Adrenal gland (tissue), 12 donors: ENCODE results near the gene GAMT. TPM values are rescaled to one million over a fixed set of nuclear protein-coding genes. Genes with fewer than 3 reads are reported as not detected.

Experiments used
- DNase-seq, 7 donors: peaks; one replicate each; pipeline ENCODE4 v3.0.0-alpha.2; 2019 to 2020
- H3K27ac ChIP-seq, 5 donors: fragments of 200-600 bp; sonication (generic) in 4 of 5; 1 replicate in 3 of 5; 2 replicates in 2 of 5; pipeline versions ENCODE4 v1.5.1 to v1.8.0; 2016 to 2020; ENCODE audit warnings: mild to moderate bottlenecking in 1 of 5
- H3K27me3 ChIP-seq: fragments of 200-600 bp; 2 replicates; pipeline ENCODE4 v1.8.0; 2021
- H3K36me3 ChIP-seq, 2 donors: fragments of 200-600 bp; replicated peaks in 1 of 2; 1 replicate in 1 of 2; 2 replicates in 1 of 2; pipeline versions ENCODE4 v1.5.1 to v1.8.0; 2018 to 2022
- H3K4me1 ChIP-seq, 2 donors: fragments of 200-600 bp; replicated peaks in 1 of 2; 1 replicate in 1 of 2; 2 replicates in 1 of 2; pipeline versions ENCODE4 v1.5.1 to v1.8.0; 2018 to 2021
- H3K4me3 ChIP-seq, 4 donors: fragments of 200-600 bp; sonication (generic) in 3 of 4; one replicate each; pipeline ENCODE4 v1.5.1; 2016 to 2018
- H3K9me3 ChIP-seq, 3 donors: fragments of 200-600 bp; sonication (generic) in 1 of 3; replicated peaks in 1 of 3; 1 replicate in 2 of 3; 2 replicates in 1 of 3; pipeline versions ENCODE4 v1.5.1 to v1.8.0; 2016 to 2021
- POLR2A ChIP-seq, 2 donors: fragments of 450-650 bp; IDR thresholded peaks; one replicate each; pipeline ENCODE4 v1.6.1; 2017; ENCODE audit warnings: antibody characterized with exemption in 2 of 2, mild to moderate bottlenecking in 2 of 2, moderate library complexity in 1 of 2
- whole genome bisulfite sequencing, 4 donors: extraction: QIAGEN DNeasy Blood & Tissue Kit in 2 of 4; methylation state at CpG; one replicate each; pipeline versions ENCODE4 v1.1.5 to v1.1.7; 2013 to 2017; 5-methylcytosine and 5-hydroxymethylcytosine counted together
- intact Hi-C, 2 donors: fragments of 100-400 bp; cut with DNase I; formaldehyde crosslinking; loops; one replicate each; pipeline versions ENCODE4 v1.14.1 to v1.15.0; 2022 to 2023
- polyA plus RNA-seq, 3 donors: library from polyadenylated mRNA; stranded (reverse); fragments of 200-250 nt in 2 of 3; fragments of 350-450 nt in 1 of 3; fragmentation: Illumina TruSeq in 1 of 3; extraction: RNeasy Lipid Tissue Mini Kit (QIAGEN cat#74804) in 1 of 3; gene quantifications; one replicate each; pipeline ENCODE4 v1.2.3, GENCODE V29; 2013 to 2014
- total RNA-seq, 9 donors: library from RNA; depleted of rRNA in 4 of 9; stranded (reverse); fragments of >200 nt in 4 of 9; fragments of 120-200 nt in 1 of 9; fragmentation: NEBNext Ultra II Directional in 1 of 9; extraction: Animal tissue kit (Norgen Biotek cat#: 25700) in 1 of 9; gene quantifications; one replicate each; pipeline versions ENCODE4 v1.1.0 to v1.2.4, GENCODE V29; 2013 to 2023
- TF ChIP-seq, protein P1 (sequence below), 6 experiments: fragments of 450-650 bp in 4 of 6; fragments of 200-600 bp in 2 of 6; sonication (generic) in 1 of 6; IDR thresholded peaks; 1 replicate in 5 of 6; 2 replicates in 1 of 6; pipeline versions ENCODE4 v1.5.1 to v1.8.0; 2016 to 2021; ENCODE audit warnings: antibody characterized with exemption in 6 of 6, mild to moderate bottlenecking in 2 of 6, moderate library complexity in 1 of 6
- donor health status: healthy with polysubstance abuse.
- donor health status: Bipolar disorder and iron deficiency.
- donor health status: DM: yes; HTN: yes; CAD: no.
- donor health status: DM: no; HTN: no; CAD: no.
- donor health status: DM: no; HTN: no; CAD: no.
- donor health status: DM: yes; HTN: yes; CAD: no.

GAMT gene
- total and polyA plus RNA-seq, 12 donors = 7.4 to 96.9 (median 36.3) TPM

DNA sequence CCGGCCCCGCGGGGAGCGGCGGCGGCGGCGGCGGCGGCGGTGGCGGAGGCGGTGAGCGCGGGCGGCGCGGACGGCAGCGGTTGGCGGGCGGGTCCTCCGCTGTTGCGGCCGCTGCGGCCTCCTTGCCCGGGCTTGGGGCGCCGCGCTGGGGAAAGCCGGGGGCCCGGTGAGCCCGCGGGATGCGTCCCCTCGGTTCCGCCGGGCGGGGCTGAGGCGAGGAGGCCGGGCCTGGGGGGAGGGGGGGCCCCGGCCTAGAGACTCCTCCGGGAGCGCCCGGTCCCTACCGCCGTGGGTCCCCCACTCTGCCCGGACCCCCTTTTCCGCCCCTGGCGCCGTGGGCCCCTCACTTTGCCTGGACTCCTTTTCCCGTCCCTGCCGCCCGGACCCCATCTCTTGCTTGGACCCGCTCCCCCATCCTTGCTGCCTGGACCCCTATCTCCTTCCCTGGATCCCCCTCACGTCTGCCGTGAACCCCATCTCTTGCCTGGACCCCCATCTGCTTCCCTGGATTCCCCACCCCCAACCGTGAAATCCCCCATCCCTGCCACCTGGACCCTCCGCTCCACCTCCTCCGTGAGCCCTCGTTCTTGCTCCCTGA lies 46.3 kb downstream of the GAMT start:
- Histone ChIP-seq H3K9me3 (no peaks in the 10 kb centered on the region), H3K27me3 (no peaks in the 10 kb centered on the region), H3K4me1 (peaks cover 14 to 22% of the 10 kb centered on the region in 2 donors), H3K36me3 (peaks cover 0 to 26% of the 10 kb centered on the region in 2 donors), H3K4me3 (peak overlapping the region in 2 of 4 donors; percentile 46 to 91), H3K27ac (peak overlapping the region in 4 of 5 donors; percentile 9 to 94 (median 71))
- no peak for DNase-seq
- intact Hi-C loops = no loop called here
- TF ChIP-seq POLR2A (IDR thresholded peaks at IDR 0.05) = peak in 1 of 2 donors; percentile 54
- TF ChIP-seq, protein P1, sequence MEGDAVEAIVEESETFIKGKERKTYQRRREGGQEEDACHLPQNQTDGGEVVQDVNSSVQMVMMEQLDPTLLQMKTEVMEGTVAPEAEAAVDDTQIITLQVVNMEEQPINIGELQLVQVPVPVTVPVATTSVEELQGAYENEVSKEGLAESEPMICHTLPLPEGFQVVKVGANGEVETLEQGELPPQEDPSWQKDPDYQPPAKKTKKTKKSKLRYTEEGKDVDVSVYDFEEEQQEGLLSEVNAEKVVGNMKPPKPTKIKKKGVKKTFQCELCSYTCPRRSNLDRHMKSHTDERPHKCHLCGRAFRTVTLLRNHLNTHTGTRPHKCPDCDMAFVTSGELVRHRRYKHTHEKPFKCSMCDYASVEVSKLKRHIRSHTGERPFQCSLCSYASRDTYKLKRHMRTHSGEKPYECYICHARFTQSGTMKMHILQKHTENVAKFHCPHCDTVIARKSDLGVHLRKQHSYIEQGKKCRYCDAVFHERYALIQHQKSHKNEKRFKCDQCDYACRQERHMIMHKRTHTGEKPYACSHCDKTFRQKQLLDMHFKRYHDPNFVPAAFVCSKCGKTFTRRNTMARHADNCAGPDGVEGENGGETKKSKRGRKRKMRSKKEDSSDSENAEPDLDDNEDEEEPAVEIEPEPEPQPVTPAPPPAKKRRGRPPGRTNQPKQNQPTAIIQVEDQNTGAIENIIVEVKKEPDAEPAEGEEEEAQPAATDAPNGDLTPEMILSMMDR (IDR thresholded peaks at IDR 0.05) = no peak
- WGBS, 4 donors = 0 to 1% (median 0%) methylated on average over 9 to 51 of the region's 61 CpGs

GRCh38 chr19:1353144-1353543 lies 48.2 kb downstream of the GAMT start:
- no peak for DNase-seq
- intact Hi-C loops = no loop called here
- Histone ChIP-seq H3K4me3 (no peak overlapping the region), H3K9me3 (no peaks in the 10 kb centered on the region), H3K27ac (no peak overlapping the region), H3K27me3 (no peaks in the 10 kb centered on the region), H3K36me3 (peaks cover 0 to 12% of the 10 kb centered on the region in 2 donors), H3K4me1 (peaks cover 14 to 22% of the 10 kb centered on the region in 2 donors)
- no peak for TF ChIP-seq POLR2A (IDR thresholded peaks at IDR 0.05)
- TF ChIP-seq, protein P1 (IDR thresholded peaks at IDR 0.05) = no peak
- WGBS, 4 donors = 90 to 97% (median 93%) methylated on average over 7 to 9 of the region's 9 CpGs

DNA sequence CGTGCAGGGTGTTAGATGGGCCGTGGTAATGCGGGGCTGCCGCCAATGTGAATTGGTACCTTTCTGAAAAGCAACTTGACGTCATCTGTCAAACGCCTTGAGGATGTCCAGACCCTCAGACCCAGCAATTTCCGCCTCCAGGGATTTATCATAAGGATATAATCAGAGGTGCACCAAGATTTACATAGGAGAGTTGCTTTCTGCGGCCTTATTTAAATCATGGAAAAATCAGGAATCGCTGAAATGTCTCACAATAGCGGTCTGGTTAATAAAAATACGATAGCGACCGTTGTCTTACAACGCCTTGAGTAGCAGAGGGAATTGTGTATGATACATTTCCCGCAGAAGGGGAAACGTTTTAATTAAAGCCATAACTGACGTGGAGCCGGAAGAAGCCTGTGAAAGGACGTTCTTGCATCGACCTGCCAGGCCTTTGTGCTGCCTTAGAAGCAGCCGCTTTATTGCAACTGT lies 49.9 kb downstream of the GAMT start:
- peak in 1 of 7 donors; percentile 75 for DNase-seq
- H3K27me3 ChIP-seq = no peaks in the 10 kb centered on the region
- TF ChIP-seq, protein P1 (IDR thresholded peaks at IDR 0.05) = no peak
- TF ChIP-seq POLR2A (IDR thresholded peaks at IDR 0.05) = no peak
- 86 to 89% (median 88%) methylated on average over 21 of the region's 21 CpGs for WGBS, 4 donors
- peak overlapping the region in 1 of 5 donors; percentile 41 for H3K27ac ChIP-seq
- H3K4me3 ChIP-seq = no peak overlapping the region
- intact Hi-C loops = no loop called here
- no peaks in the 10 kb centered on the region for H3K9me3 ChIP-seq
- H3K36me3 ChIP-seq = no peaks in the 10 kb centered on the region
- peaks cover 10 to 14% of the 10 kb centered on the region in 2 donors for H3K4me1 ChIP-seq

DNA sequence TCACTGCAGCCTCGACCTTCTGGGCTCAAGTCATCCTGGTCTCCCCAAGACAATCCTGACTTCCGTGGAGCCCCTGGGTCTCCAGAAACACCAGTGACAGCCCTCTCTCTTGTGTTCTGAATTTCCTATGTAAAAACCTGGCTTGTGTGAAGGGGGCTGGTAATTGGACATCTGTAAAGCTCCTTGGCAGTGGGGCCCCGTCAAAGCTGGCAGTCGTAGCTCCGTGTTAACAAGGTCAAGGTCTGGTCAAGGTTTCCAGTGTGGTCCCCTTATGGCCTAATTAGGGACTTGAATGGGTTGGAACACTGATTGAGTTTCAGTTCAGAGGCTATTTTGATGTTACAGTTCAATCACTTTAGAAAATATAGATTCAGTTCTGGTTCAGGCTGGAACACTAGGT lies 50.5 kb downstream of the GAMT start:
- Histone ChIP-seq H3K4me3 (no peak overlapping the region), H3K36me3 (no peaks in the 10 kb centered on the region), H3K9me3 (no peaks in the 10 kb centered on the region), H3K4me1 (peaks cover 5 to 8% of the 10 kb centered on the region in 2 donors), H3K27me3 (no peaks in the 10 kb centered on the region), H3K27ac (no peak overlapping the region)
- intact Hi-C loops = no loop called here
- TF ChIP-seq, protein P1 (IDR thresholded peaks at IDR 0.05) = no peak
- 35 to 60% (median 41%) methylated on average over 1 to 5 of the region's 5 CpGs for WGBS, 4 donors
- no peak for DNase-seq
